ENCODE data around the gene TREM2.
"Not testable (repeated sequence)": the region's sequence is repeated elsewhere in the genome, so short reads cannot be mapped to it uniquely, and the experiment has no call there.

The TREM2 gene

DNA sequence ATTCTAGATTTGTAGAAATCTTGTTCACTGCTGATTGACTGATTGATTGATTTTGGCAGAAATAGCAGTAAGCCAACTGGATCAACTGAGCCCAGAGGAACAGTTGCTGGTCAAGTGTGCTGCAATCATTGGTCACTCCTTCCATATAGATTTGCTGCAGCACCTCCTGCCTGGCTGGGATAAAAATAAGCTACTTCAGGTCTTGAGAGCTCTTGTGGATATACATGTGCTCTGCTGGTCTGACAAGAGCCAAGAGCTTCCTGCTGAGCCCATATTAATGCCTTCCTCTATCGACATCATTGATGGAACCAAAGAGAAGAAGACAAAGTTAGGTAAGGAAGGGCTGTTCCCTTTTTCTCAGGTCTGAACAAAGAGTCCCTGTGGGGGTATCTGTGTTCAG is 40.0 kb downstream of the TREM2 start:
- TF ChIP-seq, protein P1, sequence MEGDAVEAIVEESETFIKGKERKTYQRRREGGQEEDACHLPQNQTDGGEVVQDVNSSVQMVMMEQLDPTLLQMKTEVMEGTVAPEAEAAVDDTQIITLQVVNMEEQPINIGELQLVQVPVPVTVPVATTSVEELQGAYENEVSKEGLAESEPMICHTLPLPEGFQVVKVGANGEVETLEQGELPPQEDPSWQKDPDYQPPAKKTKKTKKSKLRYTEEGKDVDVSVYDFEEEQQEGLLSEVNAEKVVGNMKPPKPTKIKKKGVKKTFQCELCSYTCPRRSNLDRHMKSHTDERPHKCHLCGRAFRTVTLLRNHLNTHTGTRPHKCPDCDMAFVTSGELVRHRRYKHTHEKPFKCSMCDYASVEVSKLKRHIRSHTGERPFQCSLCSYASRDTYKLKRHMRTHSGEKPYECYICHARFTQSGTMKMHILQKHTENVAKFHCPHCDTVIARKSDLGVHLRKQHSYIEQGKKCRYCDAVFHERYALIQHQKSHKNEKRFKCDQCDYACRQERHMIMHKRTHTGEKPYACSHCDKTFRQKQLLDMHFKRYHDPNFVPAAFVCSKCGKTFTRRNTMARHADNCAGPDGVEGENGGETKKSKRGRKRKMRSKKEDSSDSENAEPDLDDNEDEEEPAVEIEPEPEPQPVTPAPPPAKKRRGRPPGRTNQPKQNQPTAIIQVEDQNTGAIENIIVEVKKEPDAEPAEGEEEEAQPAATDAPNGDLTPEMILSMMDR (IDR thresholded peaks at IDR 0.05; ENCODE audit: extremely low read depth, missing control alignments): no peak
- no peak for DNase-seq (ENCODE audit: low spot score)

GRCh38 chr6:41122373-41122772 is 40.5 kb downstream of the TREM2 start:
- DNase-seq (ENCODE audit: low spot score): no peak
- TF ChIP-seq, protein P1 (IDR thresholded peaks at IDR 0.05; ENCODE audit: extremely low read depth, missing control alignments): no peak

GRCh38 chr6:41120058-41120457 is 42.9 kb downstream of the TREM2 start:
- TF ChIP-seq, protein P1 (IDR thresholded peaks at IDR 0.05; ENCODE audit: extremely low read depth, missing control alignments): no peak
- DNase-seq (ENCODE audit: low spot score): no peak

GRCh38 chr6:41119508-41119907 is 43.4 kb downstream of the TREM2 start:
- no peak for DNase-seq (ENCODE audit: low spot score)
- TF ChIP-seq, protein P1 (IDR thresholded peaks at IDR 0.05; ENCODE audit: extremely low read depth, missing control alignments): no peak

- DNase-seq (ENCODE audit: low spot score): not testable (repeated sequence)
Observed at GRCh38 chr6:41115027-41115426, 47.9 kb downstream of the TREM2 start.

DNA sequence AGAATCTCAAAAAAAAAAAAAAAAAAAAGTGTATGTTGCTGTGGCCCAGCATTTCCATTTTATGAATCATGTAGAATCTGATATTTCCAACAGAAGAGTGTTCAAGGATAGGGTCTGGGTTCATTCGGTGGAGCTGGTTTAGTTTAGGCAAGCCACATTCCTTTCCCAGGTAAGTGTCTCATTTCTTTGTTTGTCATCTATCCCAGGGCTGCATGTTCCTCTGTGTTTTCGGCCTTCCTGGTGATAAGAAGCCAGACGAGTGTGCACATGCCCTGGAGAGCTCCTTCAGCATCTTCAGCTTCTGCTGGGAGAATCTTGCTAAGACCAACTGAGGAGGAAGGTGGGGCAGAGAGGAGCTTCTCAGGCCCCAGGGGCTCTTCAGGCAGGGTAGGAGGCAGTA is 51.9 kb downstream of the TREM2 start:
- TF ChIP-seq, protein P1 (IDR thresholded peaks at IDR 0.05; ENCODE audit: extremely low read depth, missing control alignments): no peak
- no peak for DNase-seq (ENCODE audit: low spot score)

Measured in GM20000 (cell line).